ENCODE results near the gene TDRD10.

DNA sequence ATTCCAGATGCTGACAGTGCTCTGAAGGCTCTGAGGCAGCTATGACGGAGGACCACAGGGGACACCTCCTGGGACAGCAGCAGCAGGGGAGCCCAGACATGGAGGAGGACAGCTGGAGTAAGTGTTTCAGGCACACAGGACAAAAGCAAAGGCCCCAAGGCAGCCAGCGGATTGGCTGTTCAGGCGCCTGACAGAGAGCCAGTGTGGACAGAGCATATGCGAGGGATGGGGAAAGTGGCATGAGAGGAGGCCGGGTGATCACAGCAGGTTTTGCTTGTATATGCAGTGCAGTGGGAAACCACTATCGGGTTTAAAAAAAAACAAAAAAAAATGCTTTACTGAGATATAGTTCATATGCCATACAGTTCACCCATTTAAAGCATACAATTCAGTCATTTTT lies 84.6 kb downstream of the TDRD10 start:
- no peak for TF ChIP-seq EZH2 (IDR thresholded peaks at IDR 0.05; ENCODE audit: low read length, missing control alignments)
- TF ChIP-seq, protein P1, sequence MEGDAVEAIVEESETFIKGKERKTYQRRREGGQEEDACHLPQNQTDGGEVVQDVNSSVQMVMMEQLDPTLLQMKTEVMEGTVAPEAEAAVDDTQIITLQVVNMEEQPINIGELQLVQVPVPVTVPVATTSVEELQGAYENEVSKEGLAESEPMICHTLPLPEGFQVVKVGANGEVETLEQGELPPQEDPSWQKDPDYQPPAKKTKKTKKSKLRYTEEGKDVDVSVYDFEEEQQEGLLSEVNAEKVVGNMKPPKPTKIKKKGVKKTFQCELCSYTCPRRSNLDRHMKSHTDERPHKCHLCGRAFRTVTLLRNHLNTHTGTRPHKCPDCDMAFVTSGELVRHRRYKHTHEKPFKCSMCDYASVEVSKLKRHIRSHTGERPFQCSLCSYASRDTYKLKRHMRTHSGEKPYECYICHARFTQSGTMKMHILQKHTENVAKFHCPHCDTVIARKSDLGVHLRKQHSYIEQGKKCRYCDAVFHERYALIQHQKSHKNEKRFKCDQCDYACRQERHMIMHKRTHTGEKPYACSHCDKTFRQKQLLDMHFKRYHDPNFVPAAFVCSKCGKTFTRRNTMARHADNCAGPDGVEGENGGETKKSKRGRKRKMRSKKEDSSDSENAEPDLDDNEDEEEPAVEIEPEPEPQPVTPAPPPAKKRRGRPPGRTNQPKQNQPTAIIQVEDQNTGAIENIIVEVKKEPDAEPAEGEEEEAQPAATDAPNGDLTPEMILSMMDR (conservative IDR thresholded peaks at IDR 0.05 in 1 of 2, IDR thresholded peaks at IDR 0.05 in 1 of 2; ENCODE audit: low read depth in 1 of 2, low read length in 2 of 2): no peak

Data from fibroblast of lung (primary cell).